C4-2B (cell line): ENCODE measurements around the gene IL3.

Experiments
- CTCF ChIP-seq: fragments of 450-650 bp; conservative IDR thresholded peaks from 2 replicates; pipeline ENCODE4 v1.5.1; 2017; ENCODE audit warnings: mild to moderate bottlenecking
- ZFX ChIP-seq: fragments of 450-650 bp; IDR thresholded peaks from 2 replicates; pipeline ENCODE4 v1.6.1; 2017

GRCh38 chr5:132055808-132056609 is 4.4 kb upstream of the IL3 start:
- TF ChIP-seq CTCF (no peak), ZFX (no peak)
